Measurements from ENCODE around the gene SAMD4B. TPM values are rescaled to one million over a fixed set of nuclear protein-coding genes. Genes with fewer than 3 reads are reported as not detected.

Gene SAMD4B
- total RNA-seq, 2 experiments from 2014 or later = 65.0 to 66.9 TPM

- H3K27me3 ChIP-seq (ENCODE audit: control insufficient read depth in 1 of 2, insufficient read depth in 2 of 2, low read length in 2 of 2) = no peaks in the 10 kb centered on the region
- Mint-ChIP-seq H3K27me3 (no peaks in the 10 kb centered on the region), H3K27ac (peak within 1 kb of the TSS; percentile 96), H3K4me1 (ENCODE audit: low read depth) (peaks cover 33% of the 10 kb centered on the region), H3K9me3 (no peaks in the 10 kb centered on the region), H3K4me3 (peak within 1 kb of the TSS; percentile 90), H3K36me3 (ENCODE audit: low read depth) (peaks cover 78% of the 10 kb centered on the region)
- DNase-seq (peak; percentile 91 to 100 (median 94)), ATAC-seq (ENCODE audit: poor library complexity) (peak; percentile 90)
- no peak for TF ChIP-seq CTCF (IDR thresholded peaks at IDR 0.05)
- H3K27ac ChIP-seq (ENCODE audit: low read depth in 1 of 2, low read length in 2 of 2) = peak within 1 kb of the TSS; percentile 98 to 100
- ChIA-PET POLR2A (interaction anchor here (0.7 to 6.4 kb wide), 18 partner anchors 14 to 1017 kb away, joined by 3 to 144 read pairs (median 4); partner anchors contain the start of genes DYRK1B, GMFG, PLEKHG2 and PSMD8), CTCF (interaction anchor here (0.8 to 2.2 kb wide), 6 partner anchors 21 to 112 kb away, joined by 3 to 31 read pairs (median 5); partner anchors contain the start of genes PLEKHG2, RPS16, SAMD4B and SUPT5H)
- peak within 1 kb of the TSS; percentile 91 for H3K4me3 ChIP-seq (ENCODE audit: low read length)
- peaks cover 65% of the 10 kb centered on the region for H3K36me3 ChIP-seq (ENCODE audit: insufficient read depth, low read length)
- peaks cover 44% of the 10 kb centered on the region for H3K4me1 ChIP-seq (ENCODE audit: insufficient read depth, low read length)
- intact Hi-C loops (cut with DNase I, micrococcal nuclease) = loop anchor here (1.0 to 5.0 kb wide), 10 partner anchors 10 to 264 kb away; partner anchors contain the start of genes SUPT5H (in 2 of the 2), EID2B (in 1 of the 2), PAK4 (in 1 of the 2) and PLEKHG2 (in 1 of the 2)
- no peaks in the 10 kb centered on the region for H3K9me3 ChIP-seq (ENCODE audit: control insufficient read depth in 1 of 2, insufficient read depth in 1 of 2, low read length in 2 of 2)
These were observed 48.7 kb downstream of the SAMD4B start, which contains the start of the genes MED29 and PAF1 for GRCh38 chr19:39390751-39391437. TSS of gene MED29 (plus strand) at chr19:39391378. CDS start at chr19:39391423, 45 bp downstream. TSS of gene PAF1 (minus strand) at chr19:39391106. CDS start at chr19:39390864, 242 bp downstream.

GRCh38 chr19:39397360-39398296, 55.4 kb downstream of the SAMD4B start:
- no peaks in the 10 kb centered on the region for H3K9me3 Mint-ChIP-seq

More at GRCh38 chr19:39397360-39398296, 55.4 kb downstream of the SAMD4B start:
- intact Hi-C loops (cut with DNase I, micrococcal nuclease) = loop anchor here (1.0 to 5.0 kb wide), 4 partner anchors 14 to 275 kb away; partner anchors contain the start of genes EID2B (in 1 of the 2) and PLEKHG2 (in 1 of the 2)
- peaks cover 53% of the 10 kb centered on the region for H3K36me3 Mint-ChIP-seq (ENCODE audit: low read depth)
- H3K9me3 ChIP-seq (ENCODE audit: control insufficient read depth in 1 of 2, insufficient read depth in 1 of 2, low read length in 2 of 2) = no peaks in the 10 kb centered on the region
- H3K4me1 Mint-ChIP-seq (ENCODE audit: low read depth) = peaks cover 54% of the 10 kb centered on the region
- peak overlapping the region; percentile 90 to 100 for H3K27ac ChIP-seq (ENCODE audit: low read depth in 1 of 2, low read length in 2 of 2)
- peak overlapping the region; percentile 98 for H3K27ac Mint-ChIP-seq
- peaks cover 68% of the 10 kb centered on the region for H3K4me1 ChIP-seq (ENCODE audit: insufficient read depth, low read length)
- peak overlapping the region; percentile 31 for H3K4me3 ChIP-seq (ENCODE audit: low read length)
- peak; percentile 91 for TF ChIP-seq CTCF (IDR thresholded peaks at IDR 0.05)
- ATAC-seq (ENCODE audit: poor library complexity) (peak; percentile 43), DNase-seq (peak; percentile 87 to 98 (median 94))
- no peaks in the 10 kb centered on the region for H3K27me3 ChIP-seq (ENCODE audit: control insufficient read depth in 1 of 2, insufficient read depth in 2 of 2, low read length in 2 of 2)
- ChIA-PET POLR2A (interaction anchor here (0.8 to 5.3 kb wide), 9 partner anchors 10 to 105 kb away, joined by 3 to 126 read pairs (median 5); partner anchors contain the start of genes GMFG, PLEKHG2, RPS16 and SAMD4B), CTCF (interaction anchor here (0.9 to 4.2 kb wide), 13 partner anchors 10 to 135 kb away, joined by 3 to 102 read pairs (median 6); partner anchors contain the start of genes EID2B, GMFG, PLEKHG2 and RPS16)
- H3K27me3 Mint-ChIP-seq = no peaks in the 10 kb centered on the region
- peaks cover 41% of the 10 kb centered on the region for H3K36me3 ChIP-seq (ENCODE audit: insufficient read depth, low read length)
- peak overlapping the region; percentile 63 for H3K4me3 Mint-ChIP-seq
